PFSK-1 (cell line): ENCODE measurements around the gene TMEM169.

Experiments used
- POLR2AphosphoS5 ChIP-seq: IDR thresholded peaks from 2 replicates; pipeline ENCODE4 v1.6.1; 2012; ENCODE audit warnings: low read depth, mild to moderate bottlenecking, control low read depth, low read length, moderate library complexity
- REST ChIP-seq, 2 experiments: IDR thresholded peaks; 2 replicates each; pipeline versions ENCODE4 v1.6.1 to v1.8.0; 2011 to 2012; ENCODE audit warnings: low read depth in 2 of 2, low read length in 2 of 2, control low read depth in 1 of 2, inconsistent platforms in 1 of 2, mild to moderate bottlenecking in 1 of 2, moderate library complexity in 1 of 2; ENCODE audit not compliant: insufficient read depth in 1 of 2
- SIN3A ChIP-seq: IDR thresholded peaks from 2 replicates; pipeline ENCODE4 v1.6.1; 2012; ENCODE audit warnings: mild to moderate bottlenecking, low read length, moderate library complexity, borderline replicate concordance; ENCODE audit not compliant: insufficient read depth
- TAF1 ChIP-seq: IDR thresholded peaks from 2 replicates; pipeline ENCODE4 v1.6.1; 2012; ENCODE audit warnings: low read length, control low read depth, borderline replicate concordance; ENCODE audit not compliant: insufficient read depth

GRCh38 chr2:216056739-216057138 is 25.0 kb upstream of the TMEM169 start:
- TF ChIP-seq SIN3A (no peak), POLR2AphosphoS5 (no peak), REST (IDR thresholded peaks at IDR 0.05; ENCODE audit: insufficient read depth in 1 of 2, low read depth in 2 of 2, low read length in 2 of 2) (no peak), TAF1 (no peak)
